HG02610 (cell line): ENCODE measurements around the gene RPL18.
"Not testable (repeated sequence)": the region's sequence is repeated elsewhere in the genome, so short reads cannot be mapped to it uniquely, and the experiment has no call there.

Experiments
- ATAC-seq: cut with Tn5 transposase; IDR thresholded peaks from one replicate; pipeline ENCODE4 v1.9.1; 2021; ENCODE audit warnings: mild to moderate bottlenecking, moderate library complexity; ENCODE audit not compliant: unreplicated experiment

RPL18 gene

DNA sequence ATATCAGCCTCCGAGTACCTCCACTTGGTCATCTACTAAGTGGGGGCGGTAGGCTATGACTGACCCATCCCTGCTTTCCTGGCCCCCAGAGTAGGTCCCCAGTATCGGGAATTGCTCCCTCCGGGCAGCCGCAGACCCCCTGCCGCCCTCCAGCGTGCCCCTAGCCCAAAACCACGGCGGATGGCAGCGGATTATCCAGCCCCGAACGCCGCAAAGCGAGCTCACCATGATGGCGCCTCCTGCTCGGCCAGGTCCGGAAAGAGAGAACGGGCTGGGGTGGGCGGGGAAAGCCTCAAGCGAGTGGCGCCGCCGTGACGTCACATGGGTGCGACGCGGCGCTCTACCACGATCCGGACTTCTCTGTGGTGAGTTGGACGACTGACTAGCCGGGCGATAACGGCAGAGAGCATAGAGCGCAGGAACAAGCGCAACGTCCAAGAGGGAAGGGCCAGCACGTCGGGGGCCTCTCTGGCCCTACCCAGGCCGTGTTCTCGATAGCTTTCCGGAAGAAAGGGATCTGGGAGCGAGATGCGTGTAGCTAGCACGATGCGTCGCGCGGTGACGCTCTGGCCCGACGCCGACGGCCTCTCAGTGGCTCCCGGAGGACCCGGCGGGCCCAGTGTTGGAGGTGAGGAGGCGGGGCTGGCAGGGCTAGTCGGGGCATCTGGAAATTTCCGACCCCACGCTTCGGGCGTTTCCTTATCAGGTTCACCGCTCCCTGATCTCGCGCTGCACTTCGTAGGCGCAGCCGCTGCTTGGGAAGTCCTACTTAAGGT is at the start of gene RPL18, which contains the start of gene SPHK2:
Gene RPL18 (minus strand): TSS at position 263 of the 776 bp plus-strand sequence. CDS start 35 bp downstream, at position 228.
Gene SPHK2 (plus strand): TSS at position 591 of the 776 bp plus-strand sequence. CDS start 1,009 bp downstream, outside the sequence.
- ATAC-seq = peak; percentile 83

DNA sequence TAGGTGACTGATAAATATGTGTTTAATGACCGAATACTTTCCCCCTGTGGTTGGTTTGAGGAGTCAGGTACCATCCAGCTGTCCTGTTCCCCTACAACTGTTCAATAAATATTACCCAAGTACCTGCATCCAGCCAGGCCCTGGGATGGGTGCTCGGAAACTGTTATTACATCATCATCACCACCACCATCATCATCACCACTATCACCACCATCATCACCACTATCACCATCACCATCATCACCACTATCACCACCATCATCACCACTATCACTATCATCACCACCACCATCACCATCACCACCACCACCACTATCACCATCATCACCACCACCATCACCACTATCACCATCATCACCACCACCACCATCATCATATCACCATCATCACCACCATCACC is 49.8 kb upstream of the RPL18 start:
- ATAC-seq = no peak

DNA sequence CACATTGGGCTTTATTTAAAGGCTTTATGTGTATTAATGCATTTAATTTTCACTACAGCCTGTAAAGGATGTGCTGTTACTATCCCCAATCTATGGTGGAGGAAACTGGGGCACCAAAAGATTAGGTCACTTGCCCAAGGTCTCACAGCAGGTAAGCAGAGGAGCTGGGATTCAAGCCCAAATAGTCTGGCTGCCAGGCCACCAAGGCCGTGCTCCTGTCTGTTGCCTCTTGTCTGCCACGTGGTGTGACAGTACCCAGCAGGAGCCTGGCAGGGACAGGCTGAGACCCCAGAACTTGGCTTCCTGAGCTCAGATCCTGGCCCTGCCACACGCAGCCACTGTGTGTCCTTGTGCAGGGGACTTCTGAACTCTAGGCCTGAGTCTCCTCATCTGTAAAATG is 49.4 kb upstream of the RPL18 start:
- ATAC-seq = no peak

DNA sequence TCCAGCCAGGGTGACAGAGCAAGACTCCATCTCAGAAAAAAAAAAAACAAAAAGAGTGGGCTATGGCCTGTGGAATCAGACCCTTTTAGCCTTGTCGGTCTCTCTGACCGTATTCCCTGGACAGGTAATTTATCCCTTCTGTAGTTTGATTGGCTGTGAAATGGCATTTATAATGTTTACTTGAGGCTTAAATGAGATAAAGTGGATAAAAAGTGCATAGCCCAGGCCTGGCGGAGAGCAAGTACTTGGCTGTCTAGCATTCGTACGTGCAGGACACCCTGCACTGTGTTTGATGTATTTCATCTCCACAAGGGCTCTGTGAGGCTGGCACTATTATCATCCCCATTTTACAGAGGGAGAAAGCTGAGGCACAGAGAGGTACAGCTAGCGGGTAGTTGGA is 46.8 kb upstream of the RPL18 start:
- no peak for ATAC-seq

DNA sequence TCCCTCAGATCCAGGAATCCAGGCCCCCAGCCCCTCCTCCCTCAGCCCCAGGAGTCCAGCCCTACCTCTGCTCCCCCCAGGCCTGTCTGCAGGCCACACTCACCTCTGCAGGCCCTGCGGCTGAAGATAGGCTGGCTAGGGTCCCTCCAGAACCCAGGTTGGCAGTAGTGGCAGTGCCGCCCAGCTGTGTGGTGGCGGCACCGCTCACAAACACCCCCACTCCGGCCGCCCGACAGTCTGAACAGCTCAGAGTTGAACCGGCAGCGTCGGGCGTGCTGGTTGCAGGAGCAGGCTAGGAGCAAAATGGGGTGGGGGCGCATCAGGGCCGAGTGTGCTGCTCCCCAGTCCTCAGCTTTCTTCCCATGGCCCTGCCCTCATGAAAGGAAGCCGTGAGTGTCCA is 45.5 kb upstream of the RPL18 start:
- no peak for ATAC-seq

DNA sequence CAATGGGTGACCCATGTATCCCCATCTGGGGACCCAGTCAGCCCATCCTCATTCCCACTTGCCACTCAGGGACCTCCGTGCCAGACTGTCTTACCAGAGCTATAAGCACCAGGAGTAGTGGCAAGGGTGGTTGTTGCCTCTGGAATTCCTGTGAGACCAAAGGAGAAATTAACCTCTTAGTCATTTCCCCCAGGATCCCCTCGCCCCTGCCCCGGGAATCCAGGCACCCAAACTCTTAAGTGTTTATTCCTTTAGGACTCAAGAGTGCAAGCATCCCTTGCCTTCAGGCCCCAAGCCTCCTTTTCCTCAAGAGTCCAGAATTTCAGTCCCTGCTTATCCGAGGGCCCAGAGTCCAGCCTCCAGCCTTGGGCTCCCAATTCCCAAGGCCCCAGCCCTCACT is 44.7 kb upstream of the RPL18 start:
- no peak for ATAC-seq

DNA sequence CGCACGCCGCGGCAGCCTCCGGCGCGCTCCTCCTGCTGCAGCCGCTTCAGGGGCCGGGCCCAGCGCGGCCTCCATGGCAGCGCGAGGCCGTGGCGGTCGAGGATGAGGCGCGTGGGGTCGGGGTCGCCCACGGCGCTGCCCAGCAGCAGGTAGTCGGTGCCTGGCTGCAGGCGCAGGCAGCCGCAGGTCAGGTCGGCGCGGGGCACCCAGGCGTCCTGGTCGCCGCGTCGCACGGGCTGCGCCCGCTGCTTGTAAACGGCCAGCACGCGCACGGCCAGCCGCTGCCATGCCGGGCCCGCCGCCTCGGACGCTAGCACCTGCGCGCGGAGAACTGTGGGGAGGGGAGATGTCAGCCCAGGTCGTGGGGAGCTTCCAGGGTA is 42.7 kb upstream of the RPL18 start:
- ATAC-seq = no peak

DNA sequence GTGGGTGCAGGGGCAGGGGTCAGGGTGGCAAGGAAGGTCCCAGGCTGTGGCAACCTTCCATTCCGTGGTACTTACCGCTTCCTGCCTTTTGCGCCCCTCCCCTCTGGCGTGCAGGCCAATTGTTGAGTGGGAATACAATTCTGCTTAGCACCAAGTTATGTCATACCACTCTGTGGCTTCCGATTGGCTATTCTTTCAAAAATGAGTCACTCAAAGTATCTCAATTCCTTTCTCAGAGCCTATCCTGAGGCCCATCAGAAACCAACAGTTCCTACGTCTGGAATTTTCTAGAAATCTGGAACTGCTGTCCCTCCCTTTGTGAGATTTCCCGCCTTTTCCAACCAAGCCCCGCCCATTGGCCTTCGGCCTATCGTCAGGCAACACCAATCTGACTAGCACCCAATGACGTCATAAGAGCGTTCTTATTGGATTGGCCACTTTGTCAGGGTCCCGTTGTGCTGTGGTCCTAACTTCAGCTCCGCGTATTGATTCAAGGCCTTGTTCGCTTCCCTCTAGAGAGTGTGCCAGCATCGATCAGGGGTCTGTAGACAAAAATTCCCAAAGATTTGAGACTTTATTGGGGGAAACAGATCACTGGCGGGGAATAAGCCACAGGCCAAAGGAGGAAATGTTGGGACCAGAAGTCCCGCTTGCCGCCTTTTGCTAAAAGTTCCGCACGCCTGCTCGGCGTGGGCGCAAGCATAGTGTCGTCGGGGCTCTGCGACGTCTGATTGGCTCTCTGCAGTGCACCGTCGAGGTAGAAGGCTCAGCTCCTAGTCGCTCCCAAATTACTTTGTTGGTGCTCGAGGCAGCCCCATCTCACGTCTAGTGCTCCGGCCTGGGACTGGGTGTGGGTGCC is 42.1 kb upstream of the RPL18 start:
- peak; percentile 76 for ATAC-seq

DNA sequence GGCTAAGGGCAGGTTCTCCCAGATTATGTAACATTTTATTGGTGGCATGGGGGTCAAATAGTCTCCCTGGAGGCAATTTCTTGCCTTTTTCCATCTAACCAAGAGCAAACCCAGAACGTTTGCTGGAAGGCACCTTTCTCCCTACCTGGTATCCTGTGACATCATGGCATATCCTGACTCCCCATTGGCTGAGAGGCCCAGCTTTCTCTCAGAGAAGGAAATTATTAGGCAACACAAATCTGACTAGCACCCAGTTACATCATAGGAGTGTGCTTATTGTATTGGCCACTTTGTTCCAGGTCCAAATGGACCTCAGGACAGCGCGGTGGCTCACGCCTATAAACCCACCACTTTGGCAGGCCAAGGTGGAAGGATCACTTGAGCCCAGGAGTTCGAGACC is 40.8 kb upstream of the RPL18 start:
- ATAC-seq = no peak

DNA sequence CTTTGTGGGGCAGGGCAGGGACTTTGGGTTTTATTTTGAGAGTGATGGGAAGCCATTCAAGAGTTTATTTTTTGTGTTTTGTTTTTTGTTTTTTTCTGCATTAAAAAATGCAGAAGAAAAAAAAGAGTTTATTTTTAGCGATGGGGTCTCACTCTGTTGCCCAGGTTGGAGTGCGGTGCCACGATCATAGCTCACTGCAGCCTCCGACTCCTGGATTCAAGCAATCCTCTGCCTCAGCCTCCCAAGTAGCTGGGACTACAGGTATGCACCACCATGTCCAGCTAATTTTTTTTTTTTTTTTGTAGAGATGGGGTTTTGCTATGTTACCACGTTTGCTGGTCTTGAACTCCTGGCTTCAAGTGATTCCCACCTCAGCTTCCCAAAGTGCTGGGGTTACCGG is 39.5 kb upstream of the RPL18 start:
- ATAC-seq = no peak

DNA sequence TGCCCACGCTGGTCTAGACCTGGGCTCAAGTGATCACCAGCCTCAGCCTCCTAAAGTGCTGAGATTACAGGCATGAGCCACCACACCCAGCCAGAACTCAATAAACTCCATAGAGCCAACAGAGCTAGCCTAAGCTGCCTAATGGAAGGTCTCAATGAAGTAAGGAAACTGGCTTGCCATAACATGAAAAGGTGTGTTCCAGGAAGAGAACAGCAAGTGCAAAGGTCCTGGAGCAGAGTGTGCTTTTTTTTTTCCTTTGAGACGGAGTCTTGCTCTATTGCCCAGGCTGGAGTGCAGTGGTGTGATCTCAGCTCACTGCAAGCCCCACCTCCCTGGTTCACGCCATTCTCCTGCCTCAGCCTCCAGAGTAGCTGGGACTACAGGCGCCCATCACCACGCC is 38.9 kb upstream of the RPL18 start:
- ATAC-seq = not testable (repeated sequence)

DNA sequence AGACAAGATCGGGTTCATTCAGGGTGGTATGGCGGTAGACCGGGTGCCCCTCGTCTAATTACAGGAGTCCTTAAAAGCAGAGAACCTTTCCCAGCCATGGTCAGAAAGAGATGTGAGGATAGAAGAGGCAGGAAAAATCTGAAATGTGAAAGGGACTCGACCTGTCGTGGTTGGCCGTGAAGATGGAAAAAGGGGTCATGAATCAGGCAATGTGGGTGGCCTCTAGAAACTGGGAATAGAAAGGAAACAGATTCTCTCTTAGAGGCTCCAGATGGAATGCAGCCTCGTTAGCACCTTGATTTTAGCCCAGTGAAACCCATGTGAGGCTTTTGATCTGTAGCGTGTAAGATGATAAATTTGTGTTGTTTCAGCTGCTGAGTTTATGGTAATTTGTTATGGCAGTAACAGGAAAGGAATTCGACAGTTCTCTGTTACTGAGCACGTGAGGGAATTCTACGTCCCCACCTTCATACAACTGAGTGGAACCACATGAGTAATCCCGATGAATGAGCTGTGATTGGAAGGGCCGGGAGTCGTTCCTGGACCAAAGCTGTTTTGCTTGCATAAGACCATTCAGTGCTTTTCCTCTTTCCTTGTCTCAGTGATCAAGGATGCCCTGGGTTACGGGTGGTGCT is 38.0 kb upstream of the RPL18 start:
- no peak for ATAC-seq

DNA sequence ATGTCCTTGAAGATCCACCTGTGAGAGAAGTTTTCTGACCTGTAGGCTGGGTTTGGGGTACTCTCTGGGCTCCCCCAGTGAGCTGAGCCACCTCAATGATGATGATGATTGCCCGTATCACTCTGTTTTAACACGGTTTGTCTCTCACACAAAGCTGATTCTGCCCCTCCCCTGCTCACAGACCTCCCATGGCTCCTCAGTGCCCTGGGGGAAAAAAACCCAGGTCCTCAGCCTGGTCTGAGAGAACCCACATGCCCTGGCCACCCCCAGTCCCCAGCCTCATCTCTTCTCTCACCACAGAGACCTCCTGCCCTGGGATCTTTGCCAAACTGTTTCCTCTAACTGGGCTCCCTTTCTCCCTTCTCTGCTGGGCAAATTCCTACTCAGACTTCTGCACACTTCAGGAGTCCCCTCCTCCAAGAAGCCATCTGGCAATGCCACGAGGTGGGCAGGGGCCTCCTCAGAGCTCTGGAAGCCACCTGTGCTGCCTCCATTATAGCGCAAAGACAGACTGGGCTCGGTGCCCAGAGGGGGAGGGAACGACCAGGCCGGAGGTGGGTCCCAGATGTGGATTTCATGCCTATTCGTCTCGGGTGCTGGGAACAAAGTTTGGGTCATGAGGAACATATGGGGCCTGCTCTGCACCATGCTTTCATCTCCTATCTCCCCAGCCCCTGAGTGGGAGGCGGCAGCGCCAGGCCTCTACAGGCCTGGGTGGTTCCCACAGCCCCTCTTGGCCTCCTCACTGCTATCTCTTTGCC is 35.5 kb upstream of the RPL18 start:
- ATAC-seq = no peak

DNA sequence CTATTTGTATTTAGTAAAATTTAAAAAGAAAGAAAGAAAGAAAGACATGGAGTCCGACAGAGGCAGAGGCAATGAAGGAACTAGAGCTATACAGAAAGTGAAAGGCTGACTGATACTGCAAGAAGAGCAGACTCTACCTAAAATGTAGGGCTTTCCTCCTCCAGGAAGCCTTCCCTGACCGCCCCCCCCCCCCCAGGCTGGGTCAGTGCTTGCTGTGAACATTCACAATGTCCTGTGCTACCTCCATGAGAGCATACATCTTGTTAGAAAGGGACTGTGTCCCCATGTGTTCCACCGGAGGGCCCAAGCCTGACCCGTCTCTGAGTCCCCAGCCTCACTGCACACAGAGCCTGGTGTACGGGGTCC is 32.7 kb upstream of the RPL18 start:
- ATAC-seq = no peak

DNA sequence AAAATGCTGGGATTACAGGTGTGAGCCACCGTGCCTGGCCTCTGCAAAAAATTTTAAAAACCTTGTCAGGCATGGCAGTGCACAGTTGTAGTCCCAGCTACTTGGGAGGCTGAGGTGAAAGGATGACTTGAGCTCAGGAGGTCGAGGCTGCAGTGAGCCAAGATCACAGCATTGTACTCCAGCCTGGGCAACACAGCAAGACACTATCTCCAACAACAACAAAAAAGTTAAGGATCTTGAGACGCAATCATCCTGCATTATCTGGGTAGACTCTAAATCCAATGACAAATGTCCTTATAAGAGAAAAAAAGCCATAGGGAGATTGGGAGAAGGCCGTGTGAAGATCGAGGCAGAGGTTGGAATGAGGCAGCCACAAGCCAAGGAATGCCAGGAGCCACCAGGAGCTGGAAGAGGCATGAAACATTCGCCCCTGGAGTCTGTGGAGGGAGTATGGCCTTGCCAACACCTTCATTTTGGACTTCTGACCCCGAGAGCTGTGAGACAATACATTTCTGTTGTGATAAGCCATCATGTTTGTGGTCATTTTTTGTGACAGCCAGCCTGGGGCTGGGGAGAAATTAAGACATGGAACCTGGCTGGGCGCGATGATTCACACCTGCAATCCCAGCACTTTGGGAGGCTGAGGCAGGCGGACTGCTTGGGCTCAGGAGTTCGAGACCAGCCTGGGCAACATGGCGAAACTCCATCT is 32.1 kb upstream of the RPL18 start:
- ATAC-seq = no peak

DNA sequence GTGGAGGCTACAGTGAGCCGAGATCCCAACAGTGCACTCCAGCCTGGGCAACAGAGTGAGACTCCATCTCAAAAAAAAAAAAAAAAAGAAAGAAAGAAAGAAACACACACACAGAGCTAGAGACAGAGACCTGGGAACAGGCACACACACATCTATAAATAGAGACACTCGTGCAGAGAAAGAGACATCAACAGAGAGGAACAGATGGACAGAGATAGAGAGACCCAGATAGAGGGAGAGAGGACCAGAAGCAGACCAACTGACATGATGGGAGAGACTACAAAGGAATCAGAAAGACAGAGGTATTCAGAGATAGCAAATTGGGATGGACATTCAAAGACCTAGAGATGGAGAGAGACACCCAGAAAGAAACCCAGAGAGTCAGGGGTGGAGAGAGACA is 29.2 kb upstream of the RPL18 start:
- no peak for ATAC-seq

DNA sequence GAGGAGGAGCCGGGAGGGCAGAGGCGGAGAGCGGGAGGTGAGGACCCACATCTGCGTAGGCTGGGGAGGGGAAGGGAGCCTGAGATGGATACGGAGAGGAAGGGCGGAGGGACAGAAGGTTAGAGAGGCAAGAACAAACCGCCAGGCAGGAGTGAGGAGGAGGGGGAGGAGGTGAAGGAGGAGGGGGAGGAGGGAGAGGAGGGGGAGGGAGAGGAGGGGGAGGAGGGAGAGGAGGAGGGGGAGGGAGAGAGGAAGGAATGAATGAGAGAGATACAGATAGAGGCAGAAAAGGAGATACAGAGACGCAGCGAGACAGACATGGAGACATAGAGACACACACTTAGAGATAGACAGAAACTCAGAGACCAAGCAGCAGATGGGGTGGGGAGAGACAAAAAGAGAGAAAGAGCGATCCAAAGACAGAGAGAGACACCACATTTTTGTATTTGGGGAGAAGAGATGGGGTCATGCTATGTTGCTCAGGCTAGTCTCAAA is 27.8 kb upstream of the RPL18 start:
- ATAC-seq = no peak

DNA sequence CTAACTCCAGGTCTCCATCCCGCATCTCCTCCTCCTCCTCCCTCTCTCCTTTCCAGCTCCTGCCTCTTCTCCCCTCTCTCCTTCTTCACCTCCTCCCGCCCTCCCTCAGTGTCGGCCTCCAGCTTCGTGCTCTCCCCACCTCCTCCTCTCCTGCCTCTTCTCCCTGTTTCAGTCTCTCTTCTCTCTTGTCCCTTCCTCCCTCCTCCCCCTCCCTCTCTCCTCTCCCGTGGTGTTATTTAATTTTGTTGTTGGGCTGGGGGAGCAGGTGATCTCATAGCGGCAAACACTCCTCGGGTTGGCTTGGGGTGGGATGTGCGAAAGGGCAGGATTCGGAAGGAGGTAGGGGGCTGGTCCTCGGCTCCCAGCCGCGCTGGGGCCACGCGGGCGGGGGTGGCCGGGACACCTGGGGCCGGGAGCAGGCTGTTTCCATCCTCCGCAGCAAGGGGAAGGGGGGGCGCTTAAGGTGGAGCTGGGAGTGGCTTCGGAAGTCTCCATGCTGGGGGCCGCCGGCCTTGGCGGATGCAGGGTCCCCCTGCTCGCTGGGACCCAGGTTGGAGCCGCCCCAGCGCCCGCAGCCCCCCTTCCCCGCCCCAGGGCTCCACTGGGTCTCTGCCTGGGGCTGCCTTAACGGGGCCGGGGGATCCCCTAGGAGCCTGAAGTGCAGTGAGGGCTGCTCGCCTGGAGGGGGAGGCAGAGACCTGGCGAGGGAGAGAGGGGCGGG is 27.2 kb upstream of the RPL18 start, which contains the start of gene CA11:
Gene CA11 (minus strand): TSS at position 187 of the 721 bp plus-strand sequence. CDS start 555 bp downstream, outside the sequence.
- peak; percentile 86 for ATAC-seq

DNA sequence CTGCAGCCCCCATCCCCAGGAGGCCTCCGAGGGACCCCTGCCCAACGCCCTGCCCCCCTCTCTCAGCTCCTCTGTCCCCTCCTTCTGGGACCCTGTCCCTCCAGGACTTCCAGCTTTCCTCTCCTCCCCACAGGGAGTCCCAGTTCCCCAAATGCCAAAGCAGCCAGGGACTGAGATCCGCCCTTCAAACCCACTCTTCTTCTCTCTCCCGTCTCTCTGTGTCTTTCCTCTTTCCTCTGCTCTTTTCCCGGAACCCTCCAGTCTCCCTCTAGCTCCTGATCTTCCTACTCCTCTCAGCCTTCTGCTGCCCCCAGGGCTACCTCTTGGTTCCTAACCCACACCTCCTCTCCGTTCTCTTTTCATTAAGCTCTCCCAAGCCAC is 26.6 kb upstream of the RPL18 start:
- ATAC-seq = no peak
